Gastrocnemius medialis (tissue), 4 donors: ENCODE measurements around the gene RNF4.
A peak's percentile ranks its signal among the peaks of the same experiment; 100 is the strongest.

Source experiments
- POLR2A ChIP-seq, 2 donors: fragments of 450-650 bp; IDR thresholded peaks; one replicate each; pipeline ENCODE4 v1.6.1; 2017; ENCODE audit warnings: antibody characterized with exemption in 2 of 2, mild to moderate bottlenecking in 2 of 2, moderate library complexity in 2 of 2
- TF ChIP-seq, protein P1 (sequence below), 5 experiments: fragments of 450-650 bp in 3 of 5; fragments of 200-600 bp in 2 of 5; sonication (generic) in 2 of 5; IDR thresholded peaks in 4 of 5; conservative IDR thresholded peaks in 1 of 5; 1 replicate in 4 of 5; 2 replicates in 1 of 5; pipeline ENCODE4 v1.5.1; 2016 to 2019; ENCODE audit warnings: antibody characterized with exemption in 5 of 5, mild to moderate bottlenecking in 3 of 5, moderate library complexity in 3 of 5

DNA sequence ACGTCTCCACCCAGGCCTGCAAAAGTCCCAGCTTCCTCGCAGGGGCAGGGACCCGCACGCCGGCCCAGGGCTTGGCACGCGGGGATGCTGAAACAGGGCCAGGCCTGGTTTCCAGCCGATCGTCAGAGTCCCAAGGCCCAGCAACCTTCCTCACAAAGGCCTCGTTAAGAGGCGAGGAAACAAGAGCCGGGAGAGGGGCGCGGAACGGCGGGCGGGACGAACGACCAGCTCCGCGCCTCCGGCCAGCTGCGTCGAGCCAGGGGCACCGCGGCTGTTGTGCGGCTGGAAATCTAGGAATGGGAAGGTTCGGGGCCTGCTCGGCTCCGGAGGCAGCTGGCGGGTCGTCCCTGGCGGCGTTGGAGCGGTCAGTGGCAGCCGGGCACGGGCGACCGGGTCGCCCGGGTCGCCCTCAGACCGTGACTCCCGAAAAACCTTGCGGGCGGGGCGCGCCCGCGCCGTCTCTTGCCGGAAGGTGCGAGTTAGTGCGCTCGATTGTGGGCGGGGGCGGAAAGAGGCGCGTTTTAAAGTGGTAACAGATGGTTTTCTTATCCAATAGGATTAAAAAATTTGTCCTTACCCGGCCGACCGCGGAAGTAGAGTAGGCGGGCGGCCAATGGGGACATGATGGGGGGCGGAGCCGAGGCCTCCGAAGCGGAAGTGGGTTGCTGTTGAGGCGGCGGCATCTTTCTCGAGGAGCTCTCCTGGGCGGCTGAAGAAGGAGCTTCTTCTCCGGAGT lies at the start of gene RNF4:
- peak; percentile 75 to 81 for TF ChIP-seq POLR2A (IDR thresholded peaks at IDR 0.05)
- TF ChIP-seq, protein P1, sequence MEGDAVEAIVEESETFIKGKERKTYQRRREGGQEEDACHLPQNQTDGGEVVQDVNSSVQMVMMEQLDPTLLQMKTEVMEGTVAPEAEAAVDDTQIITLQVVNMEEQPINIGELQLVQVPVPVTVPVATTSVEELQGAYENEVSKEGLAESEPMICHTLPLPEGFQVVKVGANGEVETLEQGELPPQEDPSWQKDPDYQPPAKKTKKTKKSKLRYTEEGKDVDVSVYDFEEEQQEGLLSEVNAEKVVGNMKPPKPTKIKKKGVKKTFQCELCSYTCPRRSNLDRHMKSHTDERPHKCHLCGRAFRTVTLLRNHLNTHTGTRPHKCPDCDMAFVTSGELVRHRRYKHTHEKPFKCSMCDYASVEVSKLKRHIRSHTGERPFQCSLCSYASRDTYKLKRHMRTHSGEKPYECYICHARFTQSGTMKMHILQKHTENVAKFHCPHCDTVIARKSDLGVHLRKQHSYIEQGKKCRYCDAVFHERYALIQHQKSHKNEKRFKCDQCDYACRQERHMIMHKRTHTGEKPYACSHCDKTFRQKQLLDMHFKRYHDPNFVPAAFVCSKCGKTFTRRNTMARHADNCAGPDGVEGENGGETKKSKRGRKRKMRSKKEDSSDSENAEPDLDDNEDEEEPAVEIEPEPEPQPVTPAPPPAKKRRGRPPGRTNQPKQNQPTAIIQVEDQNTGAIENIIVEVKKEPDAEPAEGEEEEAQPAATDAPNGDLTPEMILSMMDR (IDR thresholded peaks at IDR 0.05 in 4 of 5, conservative IDR thresholded peaks at IDR 0.05 in 1 of 5), result no peak
